Measurements from ENCODE around the gene CCDC149.

Gene CCDC149

GRCh38 chr4:24806206-24806990, 106.4 kb downstream of the CCDC149 start:
- DNase-seq (ENCODE audit: low spot score) = no peak
- no peak for TF ChIP-seq CTCF (IDR thresholded peaks at IDR 0.05; ENCODE audit: extremely low read depth, missing control alignments)

GRCh38 chr4:24805566-24805965, 107.3 kb downstream of the CCDC149 start:
- TF ChIP-seq CTCF (IDR thresholded peaks at IDR 0.05; ENCODE audit: extremely low read depth, missing control alignments) = no peak
- no peak for DNase-seq (ENCODE audit: low spot score)

GRCh38 chr4:24805067-24805466, 107.8 kb downstream of the CCDC149 start:
- no peak for TF ChIP-seq CTCF (IDR thresholded peaks at IDR 0.05; ENCODE audit: extremely low read depth, missing control alignments)
- DNase-seq (ENCODE audit: low spot score) = no peak

- DNase-seq (ENCODE audit: low spot score) = no peak
- no peak for TF ChIP-seq CTCF (IDR thresholded peaks at IDR 0.05; ENCODE audit: extremely low read depth, missing control alignments)
These were observed 110.2 kb downstream of the CCDC149 start for GRCh38 chr4:24802648-24803047.

- no peak for DNase-seq (ENCODE audit: low spot score)
- no peak for TF ChIP-seq CTCF (IDR thresholded peaks at IDR 0.05; ENCODE audit: extremely low read depth, missing control alignments)
These were observed 111.5 kb downstream of the CCDC149 start for GRCh38 chr4:24801136-24801855.

- no peak for TF ChIP-seq CTCF (IDR thresholded peaks at IDR 0.05; ENCODE audit: extremely low read depth, missing control alignments)
- no peak for DNase-seq (ENCODE audit: low spot score)
These were observed 112.4 kb downstream of the CCDC149 start for GRCh38 chr4:24800325-24800895.
